Fibroblast of pulmonary artery (primary cell): ENCODE measurements around the gene ATF5.
"Not testable (repeated sequence)": the region's sequence is repeated elsewhere in the genome, so short reads cannot be mapped to it uniquely, and the experiment has no call there.

Source experiments
- DNase-seq: peaks from one replicate; pipeline ENCODE4 v3.0.0-alpha.2; 2010; ENCODE audit warnings: low read depth
- H3K4me3 ChIP-seq: replicated peaks from 2 replicates; pipeline ENCODE4 v1.5.1; 2011; ENCODE audit warnings: low read depth, mild to moderate bottlenecking, control low read depth, low read length, moderate library complexity
- CTCF ChIP-seq: IDR thresholded peaks from 2 replicates; pipeline ENCODE4 v1.5.1; 2011; ENCODE audit warnings: mild to moderate bottlenecking, control low read depth, low read length, inconsistent platforms; ENCODE audit errors: missing control alignments

Gene ATF5

DNA sequence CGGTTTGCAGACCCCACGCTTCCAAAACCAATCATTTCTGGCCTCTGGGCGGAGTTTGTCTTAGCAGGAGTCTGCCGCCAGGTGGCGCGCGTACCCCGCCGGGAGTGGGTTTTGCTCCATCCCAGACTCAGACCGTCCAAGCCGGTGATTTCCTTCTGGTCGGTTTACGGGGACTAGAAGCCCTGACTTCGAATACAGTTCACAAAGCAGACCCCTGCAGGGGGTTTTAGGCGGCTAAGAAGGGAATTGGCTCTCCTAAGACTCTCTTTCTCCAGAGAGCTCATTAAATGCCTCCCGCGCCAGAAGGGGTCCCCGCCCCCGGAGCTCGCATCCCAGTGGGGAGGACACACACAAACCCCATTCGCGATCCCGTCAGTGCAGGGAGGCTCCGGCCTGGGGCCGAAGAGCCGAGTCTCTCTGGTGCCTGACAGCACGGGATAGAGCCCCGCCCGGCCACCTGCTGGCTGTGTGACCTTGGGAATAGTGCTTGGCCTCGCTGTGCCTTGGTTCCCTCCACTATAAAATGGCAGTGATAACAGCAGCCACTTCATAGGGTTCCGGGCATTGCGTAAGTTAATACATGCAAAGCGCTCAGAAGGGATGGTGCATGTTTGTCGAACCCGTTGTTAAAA lies 8.9 kb downstream of the ATF5 start:
- H3K4me3 ChIP-seq, result peak overlapping the region; percentile 21
- peak; percentile 75 for DNase-seq
- TF ChIP-seq CTCF, result peak; percentile 96

DNA sequence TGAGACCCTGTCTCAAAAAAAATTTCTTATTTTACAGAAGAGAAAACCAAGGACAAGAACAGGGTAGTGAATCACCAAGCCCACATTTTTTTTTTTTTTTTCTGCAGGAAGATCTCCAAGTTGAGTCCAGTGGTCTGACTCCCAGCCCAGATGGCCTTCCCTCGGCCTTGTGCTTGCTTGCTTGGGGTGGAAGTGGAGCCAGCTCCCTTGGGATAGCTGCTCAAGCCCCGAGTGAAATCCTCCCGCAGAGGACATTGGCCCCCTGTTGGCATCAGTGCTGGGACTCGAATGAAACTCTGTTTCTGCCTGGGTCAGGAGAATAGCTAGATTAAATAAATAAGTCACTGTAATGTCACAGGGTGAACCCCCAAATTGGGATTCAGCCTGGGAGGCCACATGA lies 9.7 kb downstream of the ATF5 start:
- no peak overlapping the region for H3K4me3 ChIP-seq
- no peak for DNase-seq
- no peak for TF ChIP-seq CTCF

GRCh38 chr19:49939721-49940481 lies 10.9 kb downstream of the ATF5 start:
- no peak for DNase-seq
- TF ChIP-seq CTCF, result no peak
- H3K4me3 ChIP-seq, result no peak overlapping the region

- TF ChIP-seq CTCF, result no peak
- no peak for DNase-seq
- no peak overlapping the region for H3K4me3 ChIP-seq
Measured at GRCh38 chr19:49940482-49940791, 11.4 kb downstream of the ATF5 start.

DNA sequence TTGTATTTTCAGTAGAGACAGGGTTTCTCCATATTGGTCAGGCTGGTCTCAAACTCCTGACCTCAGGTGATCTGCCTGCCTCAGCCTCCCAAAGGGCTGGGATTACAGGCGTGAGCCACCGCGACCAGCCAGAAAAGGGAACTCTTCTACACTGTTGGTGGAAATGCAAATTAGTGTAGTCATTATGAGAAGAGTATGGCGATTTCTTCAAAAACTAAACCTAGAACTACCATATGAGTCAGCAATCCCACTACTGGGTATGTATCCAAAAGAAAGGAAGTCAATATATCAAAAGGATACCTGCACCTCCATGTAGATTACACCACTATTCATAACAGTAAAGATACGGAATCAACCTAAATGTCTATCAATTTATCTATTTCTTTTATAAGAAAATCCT lies 15.6 kb downstream of the ATF5 start:
- DNase-seq, H3K4me3 ChIP-seq: not testable (repeated sequence)

DNA sequence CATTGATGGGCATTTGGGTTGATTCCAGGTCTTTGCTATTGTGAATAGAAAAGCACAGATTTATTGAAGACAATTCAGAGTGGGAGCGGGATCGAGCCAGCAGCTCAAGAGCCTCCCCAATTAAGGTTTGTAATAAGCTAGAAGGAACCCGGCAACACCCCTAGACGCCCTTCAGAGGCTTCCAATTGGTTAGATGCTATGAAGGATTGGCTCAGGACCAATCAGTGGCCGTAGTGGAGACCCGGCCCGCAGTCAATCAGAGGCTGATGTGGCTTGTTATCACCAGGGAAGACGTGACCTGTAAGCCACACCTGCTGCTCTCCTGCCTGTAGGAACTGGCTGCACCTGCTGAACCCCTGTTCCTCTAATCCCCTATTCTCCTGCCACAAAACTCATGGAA lies 17.4 kb downstream of the ATF5 start:
- no peak for TF ChIP-seq CTCF
- DNase-seq, result no peak
- no peak overlapping the region for H3K4me3 ChIP-seq

GRCh38 chr19:49949742-49950589 lies 21.0 kb downstream of the ATF5 start:
- H3K4me3 ChIP-seq, result no peak overlapping the region
- DNase-seq, result no peak
- TF ChIP-seq CTCF, result no peak
